GM10248 (cell line): Measurements from ENCODE around the gene MMUT.

ENCODE experiments used
- CTCF ChIA-PET: fragments of 300-600 bp; sonication (Branson Sonifier 250); formaldehyde crosslinking; extraction: SDS; loops from one replicate; lab custom pipeline; 2021; ENCODE audit warnings: antibody characterized with exemption; lab: Yijun Ruan, JAX
- POLR2A ChIA-PET: fragments of 350-650 bp; sonication (Branson Sonifier 250); formaldehyde crosslinking; extraction: SDS; loops from one replicate; lab custom pipeline; 2020; ENCODE audit warnings: antibody characterized with exemption; lab: Yijun Ruan, JAX
- DNase-seq: peaks from one replicate; pipeline ENCODE4 v3.0.0; 2012; ENCODE audit errors: extremely low spot score
- TF ChIP-seq, protein P1 (sequence below): IDR thresholded peaks from 2 replicates; pipeline ENCODE4 v1.5.1; 2012; ENCODE audit warnings: mild to moderate bottlenecking, low read depth; ENCODE audit errors: extremely low read depth, missing control alignments, control extremely low read depth

Gene MMUT

DNA sequence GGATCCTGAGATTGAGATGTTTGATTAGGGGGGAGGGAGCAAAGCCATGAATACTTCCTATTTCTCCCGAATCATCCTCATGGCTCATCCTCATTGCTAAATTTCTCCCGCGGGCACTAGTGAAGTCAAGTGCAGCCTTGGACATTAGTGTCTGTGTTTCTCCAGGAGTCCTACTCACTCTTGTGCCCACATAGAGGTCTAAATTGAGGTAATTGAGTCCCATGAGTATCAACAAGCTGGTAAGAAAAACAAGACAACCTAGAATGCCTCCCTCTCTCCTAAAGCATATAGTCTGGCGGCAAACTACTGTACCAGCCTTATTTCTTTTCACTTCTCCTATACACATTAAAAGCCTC lies 537 bp upstream of the MMUT start:
- POLR2A ChIA-PET = no interaction called here
- CTCF ChIA-PET = no interaction called here
- DNase-seq = no peak
- TF ChIP-seq, protein P1, sequence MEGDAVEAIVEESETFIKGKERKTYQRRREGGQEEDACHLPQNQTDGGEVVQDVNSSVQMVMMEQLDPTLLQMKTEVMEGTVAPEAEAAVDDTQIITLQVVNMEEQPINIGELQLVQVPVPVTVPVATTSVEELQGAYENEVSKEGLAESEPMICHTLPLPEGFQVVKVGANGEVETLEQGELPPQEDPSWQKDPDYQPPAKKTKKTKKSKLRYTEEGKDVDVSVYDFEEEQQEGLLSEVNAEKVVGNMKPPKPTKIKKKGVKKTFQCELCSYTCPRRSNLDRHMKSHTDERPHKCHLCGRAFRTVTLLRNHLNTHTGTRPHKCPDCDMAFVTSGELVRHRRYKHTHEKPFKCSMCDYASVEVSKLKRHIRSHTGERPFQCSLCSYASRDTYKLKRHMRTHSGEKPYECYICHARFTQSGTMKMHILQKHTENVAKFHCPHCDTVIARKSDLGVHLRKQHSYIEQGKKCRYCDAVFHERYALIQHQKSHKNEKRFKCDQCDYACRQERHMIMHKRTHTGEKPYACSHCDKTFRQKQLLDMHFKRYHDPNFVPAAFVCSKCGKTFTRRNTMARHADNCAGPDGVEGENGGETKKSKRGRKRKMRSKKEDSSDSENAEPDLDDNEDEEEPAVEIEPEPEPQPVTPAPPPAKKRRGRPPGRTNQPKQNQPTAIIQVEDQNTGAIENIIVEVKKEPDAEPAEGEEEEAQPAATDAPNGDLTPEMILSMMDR = no peak

DNA sequence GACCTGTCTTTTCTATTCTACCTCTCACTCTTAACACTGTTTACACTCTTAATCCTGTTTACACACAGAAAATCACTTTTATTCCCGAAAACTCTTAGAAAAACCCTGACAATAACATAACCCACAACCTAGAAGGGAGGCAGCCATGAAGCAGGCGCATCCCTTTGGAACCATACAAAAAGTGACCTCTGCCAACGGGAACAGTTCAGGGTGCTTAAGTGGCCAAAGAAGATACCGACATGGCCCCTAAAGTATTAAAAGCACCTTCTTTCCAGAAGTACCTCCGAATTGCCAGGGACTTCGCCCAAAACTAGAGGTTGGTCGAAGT lies 490 bp downstream of the MMUT start:
- TF ChIP-seq, protein P1 = no peak
- ChIA-PET POLR2A (no interaction called here), CTCF (no interaction called here)
- no peak for DNase-seq

DNA sequence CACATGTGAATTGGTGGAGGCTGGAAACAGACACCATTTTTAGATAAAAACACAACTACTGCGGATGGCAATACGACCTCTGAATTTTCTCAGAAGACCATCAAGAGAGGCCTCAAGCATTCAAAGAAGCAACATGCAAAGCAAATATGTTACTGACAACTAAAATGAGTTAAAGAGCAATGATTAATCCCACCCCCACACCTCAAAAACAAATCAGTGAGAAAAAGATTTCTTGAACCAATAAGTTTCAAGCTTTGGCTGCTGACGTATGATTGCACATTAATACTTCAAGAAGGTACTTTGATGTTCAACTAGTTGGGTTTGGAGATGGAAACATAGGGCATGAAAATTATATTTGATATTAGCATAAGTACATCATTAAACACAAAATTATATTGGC lies 982 bp downstream of the MMUT start:
- POLR2A ChIA-PET = no interaction called here
- CTCF ChIA-PET = no interaction called here
- TF ChIP-seq, protein P1 = no peak
- DNase-seq = no peak

DNA sequence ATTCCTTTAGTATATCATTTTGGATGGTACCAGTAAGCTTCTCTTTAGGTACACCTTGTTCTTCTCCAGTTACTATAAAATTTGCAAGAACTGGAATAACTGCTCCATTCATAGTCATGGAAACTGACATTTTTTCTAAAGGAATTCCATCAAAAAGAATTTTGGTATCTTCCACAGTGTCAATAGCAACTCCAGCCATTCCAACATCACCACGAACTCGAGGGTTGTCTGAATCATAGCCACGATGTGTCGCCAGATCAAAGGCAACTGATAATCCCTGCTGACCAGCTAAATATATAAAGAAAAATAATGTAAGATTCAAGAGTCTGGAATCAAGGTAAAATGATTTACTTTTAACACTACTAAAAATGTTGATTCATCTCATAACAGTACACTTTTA lies 5.3 kb downstream of the MMUT start:
- ChIA-PET POLR2A (no interaction called here), CTCF (interaction anchor here (1.6 kb wide), 1 partner anchor 11 kb away, joined by 3 read pairs; no protein-coding TSS in a partner anchor)
- TF ChIP-seq, protein P1 = no peak
- no peak for DNase-seq

DNA sequence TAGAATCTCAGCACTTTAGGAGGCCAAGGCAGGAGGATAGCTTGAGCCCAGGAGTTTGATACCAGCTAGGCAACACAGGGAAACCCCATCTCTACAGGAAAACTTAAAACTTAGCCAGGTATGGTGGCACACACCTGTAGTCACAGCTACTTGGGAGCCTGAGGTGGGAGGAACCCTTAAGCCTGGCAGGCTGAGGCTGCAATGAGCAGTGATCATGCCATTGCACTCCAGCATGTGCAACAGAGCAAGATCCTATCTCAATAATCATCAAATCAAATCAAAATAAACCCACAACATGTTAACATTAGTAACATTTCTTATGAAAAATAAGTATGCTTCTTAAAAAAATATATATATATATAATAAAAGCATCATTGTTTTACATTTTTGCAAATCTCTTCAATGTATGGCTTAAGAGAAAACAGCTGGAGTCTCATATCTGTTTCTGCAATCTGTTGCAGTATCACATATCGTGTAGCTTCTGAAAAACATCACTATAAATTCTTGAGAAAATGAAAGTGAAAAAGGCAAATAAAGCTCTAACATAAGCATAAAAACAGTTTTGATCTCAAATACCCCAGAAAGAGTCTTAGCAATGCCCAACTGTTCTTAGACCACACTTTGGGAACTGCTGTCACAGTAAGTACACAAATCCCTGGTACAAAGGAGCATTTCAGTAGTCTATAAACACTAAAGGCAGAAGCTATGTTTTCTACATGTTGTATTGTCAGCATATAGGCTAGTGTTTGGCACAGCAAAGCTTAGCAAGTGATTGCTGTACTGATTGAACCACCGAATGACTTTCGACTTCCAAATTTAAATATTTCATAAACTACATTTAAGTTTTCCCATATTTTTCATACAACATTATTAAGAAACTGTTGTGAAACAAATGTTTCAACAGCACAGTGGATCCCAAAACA lies 8.0 kb downstream of the MMUT start:
- no peak for DNase-seq
- TF ChIP-seq, protein P1 = no peak
- ChIA-PET POLR2A (no interaction called here), CTCF (interaction anchor here (0.7 to 1.4 kb wide), 6 partner anchors 9 to 152 kb away, joined by 3 to 5 read pairs (median 4); no protein-coding TSS in a partner anchor)

DNA sequence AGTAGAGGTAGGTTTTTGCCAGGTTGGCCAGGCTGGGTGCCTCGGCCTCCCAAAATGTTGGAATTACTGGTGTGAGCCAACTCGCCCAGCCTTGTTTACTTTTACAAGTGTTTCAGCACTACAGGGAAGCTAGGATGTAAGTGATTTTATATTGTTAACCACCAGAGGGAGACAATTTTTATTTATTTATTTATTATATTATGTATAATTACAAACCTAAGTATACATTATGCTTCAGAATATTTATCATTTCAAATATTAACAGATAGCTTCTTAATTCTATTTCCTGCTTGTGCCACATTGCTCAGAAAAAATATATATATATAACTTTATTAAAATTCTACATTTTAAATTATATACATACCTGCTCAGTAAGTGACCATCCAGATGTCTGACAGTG lies 9.8 kb downstream of the MMUT start:
- no peak for DNase-seq
- ChIA-PET CTCF (interaction anchor here (1.0 to 1.3 kb wide), 3 partner anchors 12 to 40 kb away, joined by 3 to 4 read pairs (median 3); no protein-coding TSS in a partner anchor), POLR2A (no interaction called here)
- TF ChIP-seq, protein P1 = no peak
